Ascending aorta (tissue), 2 donors: ENCODE measurements around the gene PHLDB3. TPM values are rescaled to one million over a fixed set of nuclear protein-coding genes. Genes with fewer than 3 reads are reported as not detected.
"Not testable (repeated sequence)": the region's sequence is repeated elsewhere in the genome, so short reads cannot be mapped to it uniquely, and the experiment has no call there.

ENCODE experiments used
- DNase-seq, 2 donors: peaks; one replicate each; pipeline ENCODE4 v3.0.0-alpha.2; 2019; ENCODE audit warnings: low spot score in 2 of 2
- H3K27ac ChIP-seq, 2 donors: fragments of 200-600 bp; sonication (generic); one replicate each; pipeline ENCODE4 v1.5.1; 2016 to 2017; ENCODE audit warnings: mild to moderate bottlenecking in 1 of 2
- H3K27me3 ChIP-seq: fragments of 200-600 bp; sonication (generic); one replicate; pipeline ENCODE4 v1.5.1; 2017
- H3K36me3 ChIP-seq, 2 donors: fragments of 200-600 bp; sonication (generic); one replicate each; pipeline ENCODE4 v1.5.1; 2016
- H3K4me1 ChIP-seq, 2 donors: fragments of 200-600 bp; sonication (generic); one replicate each; pipeline ENCODE4 v1.5.1; 2016 to 2017; ENCODE audit warnings: mild to moderate bottlenecking in 1 of 2
- H3K4me3 ChIP-seq, 2 donors: fragments of 200-600 bp; sonication (generic); one replicate each; pipeline ENCODE4 v1.5.1; 2016 to 2017; ENCODE audit warnings: mild to moderate bottlenecking in 1 of 2
- H3K9me3 ChIP-seq, 2 donors: fragments of 200-600 bp; sonication (generic); one replicate each; pipeline ENCODE4 v1.5.1; 2016
- CTCF ChIP-seq, 3 experiments: fragments of 200-600 bp in 2 of 3; fragments of 450-650 bp in 1 of 3; sonication (generic) in 2 of 3; IDR thresholded peaks; one replicate each; pipeline ENCODE4 v1.5.1; 2016 to 2019; ENCODE audit warnings: antibody characterized with exemption in 3 of 3, mild to moderate bottlenecking in 1 of 3, moderate library complexity in 1 of 3
- intact Hi-C: fragments of 100-400 bp; cut with DNase I; formaldehyde crosslinking; loops from one replicate; pipeline ENCODE4 v1.15.1; 2023
- total RNA-seq: library from RNA; depleted of rRNA; stranded (reverse); fragments of >200 nt; gene quantifications from one replicate; pipeline ENCODE4 v1.1.0, GENCODE V29; 2016

PHLDB3 gene
- total RNA-seq, 1 donor from 2014 or later = 1.8 TPM

GRCh38 chr19:43519436-43520088 is 15.0 kb upstream of the PHLDB3 start:
- no peak overlapping the region for H3K4me3 ChIP-seq
- no peaks in the 10 kb centered on the region for H3K27me3 ChIP-seq
- peaks cover 0 to 5% of the 10 kb centered on the region in 2 donors for H3K36me3 ChIP-seq
- H3K9me3 ChIP-seq = no peaks in the 10 kb centered on the region
- peak in 1 of 2 donors; percentile 83 for DNase-seq
- TF ChIP-seq CTCF (IDR thresholded peaks at IDR 0.05) = peak; percentile 75 to 89 (median 85)
- H3K27ac ChIP-seq = no peak overlapping the region
- intact Hi-C loops = loop anchor here (1.0 kb wide), 1 partner anchor 72 kb away; no protein-coding TSS in a partner anchor
- H3K4me1 ChIP-seq = peaks cover 0 to under 1% of the 10 kb centered on the region in 2 donors

GRCh38 chr19:43518051-43518450 is 13.5 kb upstream of the PHLDB3 start:
- no peak overlapping the region for H3K4me3 ChIP-seq
- H3K27me3 ChIP-seq = no peaks in the 10 kb centered on the region
- intact Hi-C loops = no loop called here
- H3K36me3 ChIP-seq = peaks cover 0 to 5% of the 10 kb centered on the region in 2 donors
- no peaks in the 10 kb centered on the region for H3K4me1 ChIP-seq
- DNase-seq = no peak
- H3K9me3 ChIP-seq = no peaks in the 10 kb centered on the region
- no peak overlapping the region for H3K27ac ChIP-seq
- no peak for TF ChIP-seq CTCF (IDR thresholded peaks at IDR 0.05)

DNA sequence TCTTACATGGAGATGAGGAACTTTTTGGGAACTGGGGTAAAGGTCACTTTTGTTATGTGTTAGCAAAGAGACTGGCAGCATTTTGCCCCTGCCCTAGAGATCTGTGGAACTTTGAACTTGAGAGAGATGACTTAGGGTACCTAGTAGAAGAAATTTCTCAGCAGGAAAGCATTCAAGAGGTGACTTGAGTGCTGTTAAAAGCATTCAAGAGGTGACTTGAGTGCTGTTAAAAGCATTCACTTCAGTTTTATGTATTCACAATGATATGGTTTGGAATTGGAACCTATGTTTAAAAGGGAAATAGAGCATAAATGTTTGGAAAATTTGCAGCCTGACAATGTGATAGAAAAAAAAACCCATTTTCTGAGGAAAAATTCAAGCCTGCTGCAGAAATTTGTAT is 7.9 kb upstream of the PHLDB3 start:
- H3K4me1 ChIP-seq, intact Hi-C loops, H3K9me3 ChIP-seq, H3K4me3 ChIP-seq, H3K27me3 ChIP-seq, DNase-seq, H3K27ac ChIP-seq: not testable (repeated sequence)
- peaks cover 17 to 24% of the 10 kb centered on the region in 2 donors for H3K36me3 ChIP-seq

DNA sequence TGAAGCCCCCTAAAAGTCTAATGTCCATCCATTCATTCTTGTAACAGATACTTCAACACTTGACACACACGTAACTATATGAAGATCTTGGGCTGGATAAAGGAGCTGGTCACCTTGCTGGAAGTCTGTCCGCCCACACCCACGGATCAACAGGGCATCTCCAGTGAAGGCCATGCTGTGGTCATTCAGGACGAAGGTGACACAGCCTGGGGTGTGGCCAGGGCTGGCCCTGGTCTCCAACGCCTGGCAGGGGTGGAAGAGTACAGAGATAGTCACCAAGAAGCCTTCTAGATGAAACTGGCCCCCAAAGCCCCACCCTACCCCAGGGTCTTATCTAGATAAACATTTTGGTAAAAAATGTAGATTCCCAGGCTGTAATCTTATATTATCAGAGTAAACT is 6.8 kb upstream of the PHLDB3 start:
- TF ChIP-seq CTCF (IDR thresholded peaks at IDR 0.05) = no peak
- Histone ChIP-seq H3K27me3 (no peaks in the 10 kb centered on the region), H3K4me1 (no peaks in the 10 kb centered on the region), H3K4me3 (no peak overlapping the region), H3K9me3 (no peaks in the 10 kb centered on the region), H3K27ac (no peak overlapping the region), H3K36me3 (peaks cover 17 to 24% of the 10 kb centered on the region in 2 donors)
- intact Hi-C loops = no loop called here
- DNase-seq = no peak

- DNase-seq = no peak
- Histone ChIP-seq H3K4me3 (no peak overlapping the region), H3K4me1 (no peaks in the 10 kb centered on the region), H3K36me3 (peaks cover 17 to 24% of the 10 kb centered on the region in 2 donors), H3K27ac (no peak overlapping the region), H3K9me3 (no peaks in the 10 kb centered on the region), H3K27me3 (no peaks in the 10 kb centered on the region)
- intact Hi-C loops = no loop called here
- TF ChIP-seq CTCF (IDR thresholded peaks at IDR 0.05) = no peak
Observed at GRCh38 chr19:43510713-43511112, 6.2 kb upstream of the PHLDB3 start.

DNA sequence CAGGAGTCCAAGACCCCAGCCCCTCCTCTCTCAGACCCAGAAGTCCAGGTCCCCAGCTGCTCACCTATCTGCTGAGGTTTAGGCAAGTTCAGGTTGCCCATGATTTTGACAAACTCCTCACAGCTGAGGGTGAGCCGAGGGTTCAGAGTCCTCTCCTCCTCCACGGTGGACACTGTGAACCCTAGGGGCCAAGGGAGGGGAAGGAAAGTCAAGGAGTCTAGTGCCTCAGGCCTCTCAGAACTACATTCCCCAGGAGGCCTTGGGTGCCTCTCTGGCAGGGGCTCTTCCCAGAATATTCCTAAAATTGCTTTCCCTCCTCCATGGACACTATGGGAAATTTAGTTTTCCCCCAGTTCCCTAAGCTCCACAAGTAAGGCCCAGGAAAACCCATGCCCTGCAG is 3.3 kb upstream of the PHLDB3 start:
- Histone ChIP-seq H3K4me1 (peaks cover 3 to 8% of the 10 kb centered on the region in 2 donors), H3K27ac (no peak overlapping the region)
- DNase-seq = no peak

More for the DNA sequence above, 3.3 kb upstream of the PHLDB3 start:
- intact Hi-C loops = no loop called here
- no peaks in the 10 kb centered on the region for H3K9me3 ChIP-seq
- peaks cover 17 to 24% of the 10 kb centered on the region in 2 donors for H3K36me3 ChIP-seq
- H3K27me3 ChIP-seq = no peaks in the 10 kb centered on the region
- TF ChIP-seq CTCF (IDR thresholded peaks at IDR 0.05) = no peak
- H3K4me3 ChIP-seq = no peak overlapping the region
